SH-SY5Y (cell line): ENCODE results near the gene BLCAP.

Source experiments
- GATA2 ChIP-seq: IDR thresholded peaks from 2 replicates; pipeline ENCODE4 v1.6.1; 2011; ENCODE audit warnings: mild to moderate bottlenecking, low read depth, low read length
- GATA3 ChIP-seq: IDR thresholded peaks from 2 replicates; pipeline ENCODE4 v1.6.1; 2011; ENCODE audit warnings: low read depth, mild to moderate bottlenecking, low read length, moderate library complexity

- TF ChIP-seq GATA2: no peak
- TF ChIP-seq GATA3: no peak
Measured at GRCh38 chr20:37518606-37519507, 8.8 kb downstream of the BLCAP start.
